ENCODE measurements around the gene BBLN. TPM values are rescaled to one million over a fixed set of nuclear protein-coding genes. Genes with fewer than 3 reads are reported as not detected.
"Not testable (repeated sequence)": the region's sequence is repeated elsewhere in the genome, so short reads cannot be mapped to it uniquely, and the experiment has no call there.

Gene BBLN
- polyA plus RNA-seq, 3 donors from 2014 or later, result 115 to 194 (median 182) TPM

DNA sequence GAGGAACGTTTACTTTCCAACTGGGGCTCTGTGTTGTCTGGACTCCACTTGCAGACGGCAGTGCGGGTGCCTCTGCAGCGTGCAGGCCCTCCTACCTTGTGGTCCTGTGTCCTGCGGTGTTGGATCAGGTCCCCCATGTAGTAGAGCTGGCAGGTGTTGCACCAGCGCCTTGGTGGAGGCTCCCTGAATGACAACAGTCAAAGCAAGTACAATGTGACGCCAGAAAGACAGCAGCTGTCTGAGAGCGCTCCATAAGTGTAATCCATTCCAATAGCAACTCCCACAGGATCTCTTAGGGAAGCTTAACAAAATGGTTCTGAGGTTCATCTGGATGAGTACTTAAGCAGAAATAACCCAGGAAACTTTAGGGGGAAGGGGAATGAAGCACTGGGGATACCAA is 9.9 kb downstream of the BBLN start:
- Mint-ChIP-seq H3K27me3 (ENCODE audit: low read depth in 3 of 3) (peaks cover 0 to 5% (median 0%) of the 10 kb centered on the region in 3 donors), H3K36me3 (peaks cover 5 to 17% (median 6%) of the 10 kb centered on the region in 3 donors), H3K9me3 (no peaks in the 10 kb centered on the region), H3K4me3 (no peak overlapping the region), H3K4me1 (no peaks in the 10 kb centered on the region), H3K27ac (no peak overlapping the region)
- DNase-seq, result no peak

DNA sequence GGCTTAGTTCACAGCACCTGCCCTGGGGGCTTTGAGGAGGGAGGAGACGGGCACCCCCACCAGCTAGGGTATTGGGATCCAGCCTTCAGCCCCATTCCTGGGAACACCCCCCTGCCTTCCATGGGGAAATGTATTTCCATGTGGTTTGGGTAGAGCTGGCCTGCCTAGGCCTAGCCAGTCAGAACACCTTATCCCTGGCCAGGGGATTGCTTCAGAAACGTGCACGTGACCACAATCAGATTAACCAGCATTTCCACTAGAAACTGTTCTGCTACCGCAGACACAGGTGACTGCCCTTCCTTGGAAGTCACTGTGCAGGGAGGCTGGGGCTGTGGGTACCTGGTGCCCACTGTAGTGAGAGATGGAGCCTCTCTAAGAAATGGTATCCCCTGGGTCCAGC is 14.0 kb downstream of the BBLN start:
- no peak for DNase-seq
- H3K27me3 Mint-ChIP-seq (ENCODE audit: low read depth in 3 of 3), result no peaks in the 10 kb centered on the region
- no peaks in the 10 kb centered on the region for H3K4me1 Mint-ChIP-seq
- no peak overlapping the region for H3K27ac Mint-ChIP-seq
- peaks cover 3 to 10% (median 8%) of the 10 kb centered on the region in 3 donors for H3K36me3 Mint-ChIP-seq
- no peaks in the 10 kb centered on the region for H3K9me3 Mint-ChIP-seq
- H3K4me3 Mint-ChIP-seq, result no peak overlapping the region

DNA sequence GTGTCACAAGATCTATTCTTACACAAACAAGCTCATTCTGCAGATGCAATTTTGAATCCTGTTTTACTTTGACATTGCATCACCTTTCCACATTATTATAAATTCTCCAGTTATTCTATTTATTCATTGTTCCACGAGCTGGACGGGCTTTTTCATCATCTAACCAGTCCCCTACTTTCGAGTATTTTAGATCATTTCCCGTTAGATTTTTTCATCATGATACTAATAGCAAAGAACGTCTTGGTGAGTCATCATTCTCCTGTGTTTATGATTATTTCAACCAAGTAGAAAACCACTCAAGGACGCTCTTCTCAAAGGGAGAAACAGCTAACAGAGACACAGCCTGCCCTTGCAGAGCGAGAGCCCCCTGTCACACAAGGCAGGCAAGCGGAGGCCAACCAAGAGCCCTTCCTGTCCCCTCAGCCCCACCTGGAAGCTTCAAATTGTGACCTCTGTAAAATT is 15.1 kb downstream of the BBLN start:
- peaks cover 0 to 3% (median 0%) of the 10 kb centered on the region in 3 donors for H3K27me3 Mint-ChIP-seq (ENCODE audit: low read depth in 3 of 3)
- no peak for DNase-seq
- no peak overlapping the region for H3K4me3 Mint-ChIP-seq
- peaks cover 8 to 21% (median 14%) of the 10 kb centered on the region in 3 donors for H3K36me3 Mint-ChIP-seq
- no peak overlapping the region for H3K27ac Mint-ChIP-seq
- no peaks in the 10 kb centered on the region for H3K9me3 Mint-ChIP-seq
- H3K4me1 Mint-ChIP-seq, result no peaks in the 10 kb centered on the region

DNA sequence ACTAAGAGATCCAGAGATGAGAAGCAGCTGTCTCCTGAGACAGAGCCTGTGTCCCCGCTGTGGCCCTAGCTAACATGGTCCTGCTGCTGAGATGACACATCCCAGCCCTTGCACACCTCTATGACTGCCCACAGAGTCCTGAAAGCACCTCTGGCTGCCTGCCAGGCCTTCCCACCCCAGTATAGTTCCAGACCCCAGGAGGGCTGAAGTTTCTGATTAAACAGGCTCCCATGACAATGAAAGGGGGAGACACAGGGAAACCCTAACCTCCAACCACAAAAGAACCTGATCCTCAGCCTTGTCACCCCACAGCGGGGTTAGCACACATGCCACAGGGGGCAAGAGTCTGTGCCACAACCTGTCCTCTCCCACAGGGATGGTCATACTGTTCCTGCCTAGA is 15.7 kb downstream of the BBLN start:
- Mint-ChIP-seq H3K9me3 (no peaks in the 10 kb centered on the region), H3K27me3 (ENCODE audit: low read depth in 3 of 3) (peaks cover 0 to 4% (median 0%) of the 10 kb centered on the region in 3 donors), H3K4me3 (no peak overlapping the region), H3K27ac (peak overlapping the region in 1 of 6 donors; percentile 1), H3K4me1 (no peaks in the 10 kb centered on the region), H3K36me3 (peaks cover 8 to 24% (median 17%) of the 10 kb centered on the region in 3 donors)
- no peak for DNase-seq

DNA sequence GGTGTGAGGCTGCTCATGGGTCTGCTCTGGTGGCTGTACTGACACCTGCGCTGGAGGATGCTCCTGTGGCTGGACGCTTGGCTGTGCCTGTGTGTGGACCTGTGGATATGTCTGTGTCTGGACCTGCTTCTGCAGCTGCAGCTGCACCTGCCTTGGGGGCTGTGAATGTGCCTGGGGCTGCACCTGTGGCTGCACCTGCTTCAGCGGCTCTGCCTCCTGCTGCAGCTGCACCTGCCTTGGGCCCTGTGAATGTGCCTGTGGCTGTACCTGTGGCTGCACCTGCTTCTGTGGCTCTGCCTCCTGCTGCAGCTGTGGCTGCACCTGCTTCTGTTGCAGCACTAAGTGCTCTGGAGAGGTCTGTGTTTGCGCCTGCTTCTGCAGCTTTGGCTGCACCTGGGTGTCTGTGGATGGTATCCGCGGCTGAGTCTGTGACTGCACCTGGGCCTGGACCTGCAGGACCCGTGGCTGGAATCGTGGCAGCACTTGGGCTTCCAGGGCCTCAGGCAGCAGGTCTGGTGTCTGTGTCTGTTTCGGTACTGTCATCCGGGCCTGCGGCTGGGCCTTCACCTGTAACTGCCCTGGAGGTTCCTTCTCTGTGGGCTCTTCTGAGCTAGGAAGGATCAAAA is 18.9 kb downstream of the BBLN start:
- Mint-ChIP-seq H3K4me3 (no peak overlapping the region), H3K27ac (peak overlapping the region in 1 of 6 donors; percentile 40), H3K4me1 (no peaks in the 10 kb centered on the region), H3K9me3 (no peaks in the 10 kb centered on the region), H3K36me3 (peaks cover 14 to 38% (median 24%) of the 10 kb centered on the region in 3 donors), H3K27me3 (ENCODE audit: low read depth in 3 of 3) (peaks cover 0 to 4% (median 0%) of the 10 kb centered on the region in 3 donors)
- no peak for DNase-seq

DNA sequence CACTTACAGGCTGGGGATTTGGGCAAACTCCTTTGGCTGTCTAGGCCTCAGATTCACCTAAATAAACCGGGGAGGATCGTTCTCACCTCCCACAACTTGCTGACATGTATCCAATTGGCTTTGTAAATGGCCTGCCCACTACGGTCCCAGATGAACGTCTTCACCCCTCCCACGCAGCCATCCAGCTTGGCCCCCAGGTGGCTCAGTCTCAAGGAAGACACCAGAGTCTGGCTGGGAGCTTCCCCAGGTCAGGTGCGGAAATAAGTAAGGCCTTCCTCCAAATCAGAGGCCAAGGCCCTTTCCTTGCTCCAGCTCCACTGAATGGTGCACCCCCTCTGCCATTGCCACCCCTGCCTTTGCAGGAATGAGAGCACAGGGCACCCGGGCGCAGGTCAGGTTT is 19.9 kb downstream of the BBLN start:
- peaks cover 0 to 4% (median 0%) of the 10 kb centered on the region in 3 donors for H3K27me3 Mint-ChIP-seq (ENCODE audit: low read depth in 3 of 3)
- H3K4me1 Mint-ChIP-seq, result no peaks in the 10 kb centered on the region
- peaks cover 13 to 38% (median 24%) of the 10 kb centered on the region in 3 donors for H3K36me3 Mint-ChIP-seq
- DNase-seq, result no peak
- no peak overlapping the region for H3K4me3 Mint-ChIP-seq
- no peaks in the 10 kb centered on the region for H3K9me3 Mint-ChIP-seq
- H3K27ac Mint-ChIP-seq, result no peak overlapping the region

DNA sequence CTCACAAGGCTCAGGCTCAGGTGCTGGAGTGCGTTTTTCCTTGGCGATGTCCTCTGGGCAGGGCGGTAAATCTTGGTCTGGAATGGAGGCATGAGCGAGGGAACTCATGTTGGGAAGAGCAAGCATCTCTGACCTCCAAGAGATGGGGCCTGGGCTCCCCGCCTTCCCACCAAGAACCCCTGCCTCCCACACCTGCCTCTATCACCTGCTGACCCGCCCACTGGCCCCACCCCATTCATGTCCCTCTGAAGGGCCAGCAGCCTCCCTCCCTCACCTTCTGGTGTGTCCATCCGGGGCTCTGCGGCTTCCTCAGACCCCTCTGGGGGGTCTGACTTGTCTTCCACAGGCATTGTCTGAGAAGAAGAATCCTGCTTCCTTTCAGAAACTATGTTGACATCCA is 20.4 kb downstream of the BBLN start:
- H3K9me3 Mint-ChIP-seq, result no peaks in the 10 kb centered on the region
- no peaks in the 10 kb centered on the region for H3K4me1 Mint-ChIP-seq
- no peak overlapping the region for H3K27ac Mint-ChIP-seq
- no peak overlapping the region for H3K4me3 Mint-ChIP-seq
- H3K36me3 Mint-ChIP-seq, result peaks cover 8 to 35% (median 24%) of the 10 kb centered on the region in 3 donors
- no peak for DNase-seq
- H3K27me3 Mint-ChIP-seq (ENCODE audit: low read depth in 3 of 3), result peaks cover 0 to 4% (median 0%) of the 10 kb centered on the region in 3 donors

DNA sequence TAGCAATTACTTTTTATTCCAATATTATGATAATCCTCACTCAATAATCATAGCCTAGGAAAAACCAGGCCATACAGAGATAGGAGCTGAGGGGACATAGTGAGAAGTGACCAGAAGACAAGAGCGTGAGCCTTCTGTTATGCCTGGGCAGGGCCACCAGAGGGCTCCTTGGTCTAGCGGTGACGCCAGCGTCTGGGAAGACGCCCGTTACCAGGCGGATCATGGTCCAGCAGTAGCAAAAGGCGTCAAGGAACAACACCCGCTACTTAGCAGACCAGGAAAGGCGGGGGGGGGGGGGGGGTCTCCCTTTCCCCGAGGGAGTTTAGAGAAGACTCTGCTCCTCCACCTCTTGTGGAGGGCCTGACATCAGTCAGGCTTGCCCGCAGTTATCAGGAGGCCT is 21.4 kb downstream of the BBLN start:
- H3K9me3 Mint-ChIP-seq; H3K27me3 Mint-ChIP-seq (ENCODE audit: low read depth in 3 of 3); DNase-seq; H3K4me3 Mint-ChIP-seq; H3K4me1 Mint-ChIP-seq; H3K27ac Mint-ChIP-seq: not testable (repeated sequence)
- peaks cover 6 to 39% (median 27%) of the 10 kb centered on the region in 3 donors for H3K36me3 Mint-ChIP-seq

DNA sequence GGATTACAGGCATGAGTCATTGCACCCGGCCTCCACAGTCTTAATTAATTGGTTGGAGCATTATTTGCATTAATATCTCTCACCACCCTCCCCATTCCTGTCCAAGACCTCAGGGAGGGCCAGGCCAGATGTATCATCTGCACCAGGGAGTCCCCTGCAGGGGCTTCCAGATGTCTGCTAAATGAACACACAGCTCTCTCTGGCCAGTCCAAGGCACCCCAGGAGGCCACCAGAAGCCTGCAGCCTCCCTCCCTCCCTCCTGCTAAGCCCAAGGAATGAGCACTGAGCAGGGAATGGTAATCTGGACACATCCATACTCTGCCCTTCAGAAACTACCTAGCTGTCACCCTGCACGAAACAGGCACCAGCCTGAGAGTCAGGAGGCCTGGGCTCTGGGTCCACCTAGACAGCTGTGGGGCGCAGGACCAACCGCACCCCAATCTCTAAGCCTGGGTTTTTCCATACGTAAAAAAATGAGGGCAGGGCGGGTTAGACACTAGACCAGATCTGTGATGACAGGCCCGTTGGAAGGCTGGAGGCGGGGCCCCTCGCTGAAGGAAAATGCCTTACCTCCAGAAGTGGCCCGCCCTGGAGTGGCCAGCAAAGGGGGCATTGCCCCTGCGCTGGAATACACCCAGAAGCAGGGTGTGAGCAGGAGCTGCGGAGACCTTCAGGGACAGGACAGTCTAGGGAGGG is 23.0 kb downstream of the BBLN start:
- Mint-ChIP-seq H3K36me3 (peaks cover 6 to 51% (median 29%) of the 10 kb centered on the region in 3 donors), H3K27me3 (ENCODE audit: low read depth in 3 of 3) (peaks cover 0 to 7% (median 5%) of the 10 kb centered on the region in 3 donors), H3K9me3 (no peaks in the 10 kb centered on the region), H3K4me3 (no peak overlapping the region), H3K27ac (peak overlapping the region in 1 of 6 donors; percentile 13), H3K4me1 (peaks cover 3 to 9% of the 10 kb centered on the region in 2 donors)
- no peak for DNase-seq

DNA sequence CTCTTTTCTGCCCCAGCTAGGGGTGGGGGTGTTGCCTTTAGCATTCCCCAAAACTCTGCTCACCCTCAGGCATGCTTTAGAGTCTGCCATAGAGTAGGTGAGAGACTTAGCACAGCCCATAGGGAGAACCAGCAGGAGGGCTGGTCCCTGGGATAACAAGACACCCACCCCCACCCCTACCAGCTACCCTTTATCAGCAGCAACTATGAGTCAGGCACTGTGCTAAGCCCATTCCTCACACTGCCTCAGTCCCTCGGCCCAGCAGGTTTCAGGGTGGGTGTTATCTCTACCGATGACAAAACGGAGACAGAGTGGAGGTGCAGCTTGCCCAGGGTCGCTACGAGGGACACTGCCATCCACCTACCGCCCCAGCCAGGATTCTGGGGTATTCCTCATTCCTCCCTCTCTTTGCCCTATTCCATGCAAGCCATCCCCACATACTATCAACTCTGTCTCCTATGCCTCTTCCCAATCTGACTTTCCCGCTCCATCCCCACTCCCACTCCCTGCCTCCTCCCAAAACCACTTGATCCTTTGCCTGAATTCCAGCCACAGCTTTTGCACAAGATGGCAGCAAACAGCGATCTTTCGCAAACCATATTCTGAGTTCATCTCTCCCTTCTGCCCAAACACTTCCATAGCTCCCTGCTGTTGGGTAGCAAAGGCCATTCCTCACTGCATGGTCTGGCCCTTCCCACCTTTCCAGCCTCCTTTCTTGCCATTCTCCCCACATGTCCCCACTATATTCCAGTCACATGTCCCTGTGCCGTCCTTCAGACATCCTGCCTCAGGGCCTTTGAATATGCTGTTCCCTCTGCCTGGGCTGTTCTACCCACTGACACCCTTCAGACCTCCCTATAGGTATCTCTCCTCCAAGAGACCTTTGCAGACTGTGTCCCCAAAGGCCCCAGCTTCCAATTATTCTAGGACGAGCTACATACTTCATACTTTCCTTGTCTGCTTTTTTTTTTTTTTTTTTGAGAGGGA is 26.2 kb downstream of the BBLN start:
- H3K4me3 Mint-ChIP-seq, result no peak overlapping the region
- no peak for DNase-seq
- peak overlapping the region in 1 of 6 donors; percentile 11 for H3K27ac Mint-ChIP-seq
- H3K27me3 Mint-ChIP-seq (ENCODE audit: low read depth in 3 of 3), result peaks cover 0 to 8% (median 5%) of the 10 kb centered on the region in 3 donors
- no peaks in the 10 kb centered on the region for H3K9me3 Mint-ChIP-seq
- peaks cover 17 to 29% of the 10 kb centered on the region in 2 donors for H3K4me1 Mint-ChIP-seq
- H3K36me3 Mint-ChIP-seq, result peaks cover 6 to 43% (median 13%) of the 10 kb centered on the region in 3 donors

DNA sequence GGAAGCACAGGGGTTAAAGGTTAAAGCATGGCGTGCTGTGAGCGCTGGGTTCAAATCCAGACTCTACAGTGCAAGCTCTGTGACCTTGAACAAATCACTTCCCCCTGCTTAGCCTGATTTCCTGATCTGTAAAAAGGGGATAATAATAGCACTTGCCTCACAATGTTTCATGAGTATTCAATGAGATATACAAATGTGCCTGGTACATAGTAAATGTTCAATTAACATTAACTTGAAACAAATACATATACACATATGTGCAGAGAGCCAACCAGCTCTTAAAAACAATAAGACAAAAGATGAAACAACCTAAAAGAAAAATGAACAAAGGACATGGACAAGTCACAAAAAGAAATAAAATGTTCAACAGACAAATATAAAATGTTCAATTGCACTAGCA is 27.3 kb downstream of the BBLN start:
- peaks cover 0 to 8% (median 5%) of the 10 kb centered on the region in 3 donors for H3K27me3 Mint-ChIP-seq (ENCODE audit: low read depth in 3 of 3)
- H3K4me3 Mint-ChIP-seq, result no peak overlapping the region

DNA sequence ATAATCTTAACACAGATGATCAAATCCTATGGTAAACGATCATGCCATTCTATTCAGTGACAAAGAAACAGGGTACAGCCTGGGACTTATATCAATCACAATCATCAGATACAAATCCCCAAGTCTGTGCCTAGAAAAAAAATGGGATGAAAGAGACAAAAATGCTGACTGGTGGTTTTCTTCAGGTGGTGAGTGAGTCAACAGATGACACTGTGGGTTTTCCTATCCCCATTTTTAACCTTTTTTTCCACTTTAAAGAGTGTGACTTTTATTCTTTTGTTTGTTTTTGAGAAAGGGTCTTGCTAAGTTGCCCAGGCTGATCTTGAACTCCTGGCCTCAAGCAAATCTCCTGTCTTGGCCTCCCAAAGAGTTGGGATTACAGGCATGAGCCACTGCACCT is 28.1 kb downstream of the BBLN start:
- H3K36me3 Mint-ChIP-seq, result peaks cover 0 to 33% (median 5%) of the 10 kb centered on the region in 3 donors
- peak overlapping the region in 1 of 5 donors; percentile 12 for H3K4me3 Mint-ChIP-seq

More for the DNA sequence above, 27.3 kb downstream of the BBLN start:
- no peak for DNase-seq
- Mint-ChIP-seq H3K9me3 (no peaks in the 10 kb centered on the region), H3K36me3 (peaks cover 3 to 39% (median 9%) of the 10 kb centered on the region in 3 donors), H3K4me1 (peaks cover 22 to 36% of the 10 kb centered on the region in 2 donors), H3K27ac (peak overlapping the region in 1 of 6 donors; percentile 19)

DNA sequence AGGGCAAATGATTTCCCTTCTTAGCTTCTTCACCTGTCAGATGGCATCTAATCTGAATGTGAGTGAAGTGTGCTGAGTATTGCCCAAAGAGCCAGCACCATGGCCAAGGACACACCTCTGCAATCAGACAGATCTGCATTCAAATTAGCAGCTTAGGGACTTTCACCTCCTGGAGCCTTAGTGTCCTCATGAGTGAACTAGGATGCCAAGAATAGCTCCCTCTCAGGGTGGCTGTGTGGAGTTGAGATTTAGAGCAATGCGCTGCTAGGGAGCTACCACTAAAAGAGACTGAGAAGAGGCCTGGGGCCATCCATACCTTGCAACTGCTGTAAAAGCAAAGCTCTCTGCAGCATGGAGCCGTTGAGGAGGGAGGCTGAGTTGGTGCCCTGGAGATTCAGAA is 29.9 kb downstream of the BBLN start:
- Mint-ChIP-seq H3K36me3 (peaks cover 0 to 26% (median 5%) of the 10 kb centered on the region in 3 donors), H3K27ac (peak overlapping the region; percentile 64 to 88 (median 78)), H3K4me3 (peak overlapping the region; percentile 76 to 93 (median 92)), H3K9me3 (no peaks in the 10 kb centered on the region), H3K27me3 (ENCODE audit: low read depth in 3 of 3) (peaks cover 0 to 8% (median 5%) of the 10 kb centered on the region in 3 donors), H3K4me1 (peaks cover 26 to 36% of the 10 kb centered on the region in 2 donors)
- DNase-seq, result no peak

More for the DNA sequence above, 28.1 kb downstream of the BBLN start:
- Mint-ChIP-seq H3K9me3 (no peaks in the 10 kb centered on the region), H3K27me3 (ENCODE audit: low read depth in 3 of 3) (peaks cover 0 to 8% (median 5%) of the 10 kb centered on the region in 3 donors), H3K27ac (no peak overlapping the region), H3K4me1 (peaks cover 26 to 36% of the 10 kb centered on the region in 2 donors)
- no peak for DNase-seq

All from immature natural killer cell (primary cell).